Measurements from ENCODE around the gene JARID2.

The JARID2 gene

GRCh38 chr6:15256538-15257271 is 10.8 kb downstream of the JARID2 start:
- intact Hi-C loops (cut with DNase I): loop anchor here (10.0 kb wide), 2 partner anchors 58 to 238 kb away; no protein-coding TSS in a partner anchor
- peak in 1 of 42 donors; percentile 37 for DNase-seq

DNA sequence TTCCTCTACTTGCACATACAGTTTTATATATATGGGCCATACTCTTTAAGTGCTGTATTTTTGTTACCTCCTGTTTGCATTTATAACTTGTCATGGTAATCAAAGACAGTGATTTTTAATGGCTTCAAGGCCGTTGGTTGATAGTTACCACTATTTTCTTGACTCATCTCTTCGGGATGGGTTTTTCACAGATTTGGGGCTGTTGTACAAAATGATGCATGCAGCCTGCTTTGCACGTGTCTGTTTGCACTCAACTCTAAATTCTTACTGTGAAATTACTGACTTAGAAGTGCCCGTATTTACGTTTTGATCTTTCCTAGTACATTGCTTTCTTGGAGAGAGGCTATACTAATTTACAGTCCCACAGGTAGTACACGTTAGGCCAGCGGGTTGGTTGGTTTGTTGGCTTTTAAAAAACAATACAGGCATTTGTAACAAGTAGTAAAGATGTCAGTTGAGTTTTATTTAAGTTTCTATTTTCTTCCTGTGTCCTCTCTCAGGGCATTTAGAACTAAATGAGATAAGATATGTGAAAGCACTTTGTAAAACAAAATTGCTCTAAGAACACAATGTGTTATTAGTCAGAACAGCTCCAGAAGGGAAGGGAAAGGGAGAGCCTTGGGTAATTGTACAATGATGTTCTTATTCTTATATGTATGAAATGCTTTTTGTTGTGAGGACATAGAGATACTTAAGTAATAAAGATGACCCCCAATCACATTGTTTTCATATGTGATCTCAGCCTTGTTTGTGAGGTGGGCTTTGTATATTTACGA is 11.7 kb downstream of the JARID2 start:
- DNase-seq: no peak
- intact Hi-C loops (cut with DNase I): loop anchor here (10.0 kb wide), 2 partner anchors 57 to 237 kb away; no protein-coding TSS in a partner anchor

DNA sequence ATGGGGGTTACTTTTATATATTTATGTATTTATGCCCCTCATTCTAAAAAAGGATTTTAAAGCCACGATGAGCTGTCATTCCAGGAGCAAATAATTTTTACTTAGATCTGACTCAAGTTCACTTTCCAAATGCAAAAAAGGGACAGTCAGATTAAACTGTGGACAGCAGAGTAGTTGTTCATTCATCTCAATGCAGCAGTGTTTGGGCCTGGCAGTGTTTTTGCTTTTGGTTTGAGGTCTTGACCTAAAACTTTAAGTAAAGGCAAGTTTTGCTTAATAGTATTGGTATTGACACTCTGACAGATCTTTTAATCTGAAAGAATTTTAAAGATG is 13.9 kb downstream of the JARID2 start:
- DNase-seq: peak in 1 of 42 donors; percentile 35
- intact Hi-C loops (cut with DNase I): loop anchor here (10.0 kb wide), 2 partner anchors 55 to 235 kb away; no protein-coding TSS in a partner anchor

DNA sequence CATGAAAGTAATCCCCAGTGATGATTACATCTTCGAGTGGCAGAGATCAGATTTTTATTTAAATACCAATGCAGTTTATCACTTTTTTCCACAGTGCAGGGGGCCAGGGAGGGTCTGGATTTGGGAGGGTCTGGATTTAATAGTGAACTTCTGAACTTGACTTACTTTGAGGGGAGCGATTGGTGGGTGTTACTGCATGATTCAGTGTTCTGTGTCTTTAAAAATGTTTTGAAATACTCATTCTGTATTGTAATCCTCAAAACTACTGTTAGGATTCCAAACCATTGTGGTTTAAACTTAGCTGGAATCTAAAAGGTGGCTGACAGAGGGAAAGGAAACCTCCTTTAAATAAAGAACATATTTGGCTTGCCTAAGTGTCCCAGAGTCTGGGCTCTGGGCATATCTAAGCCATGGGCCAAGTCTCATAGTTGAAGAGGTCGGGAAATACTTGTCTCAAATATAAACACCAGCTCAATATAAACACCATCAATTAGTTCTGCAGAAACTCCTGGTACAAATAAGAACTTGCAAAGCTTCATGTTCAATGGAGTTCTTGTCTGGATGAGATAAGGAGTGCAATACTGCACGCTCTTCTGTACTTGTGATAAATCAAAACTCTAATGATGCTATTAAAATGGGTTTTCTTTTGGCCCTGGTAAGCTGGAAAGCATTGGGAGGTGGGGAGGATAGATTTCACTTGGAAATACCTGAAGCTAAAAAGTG is 14.4 kb downstream of the JARID2 start:
- intact Hi-C loops (cut with DNase I): no loop called here
- no peak for DNase-seq

GRCh38 chr6:15263780-15264374 is 18.0 kb downstream of the JARID2 start:
- peak in 1 of 42 donors; percentile 44 for DNase-seq
- intact Hi-C loops (cut with DNase I): no loop called here

DNA sequence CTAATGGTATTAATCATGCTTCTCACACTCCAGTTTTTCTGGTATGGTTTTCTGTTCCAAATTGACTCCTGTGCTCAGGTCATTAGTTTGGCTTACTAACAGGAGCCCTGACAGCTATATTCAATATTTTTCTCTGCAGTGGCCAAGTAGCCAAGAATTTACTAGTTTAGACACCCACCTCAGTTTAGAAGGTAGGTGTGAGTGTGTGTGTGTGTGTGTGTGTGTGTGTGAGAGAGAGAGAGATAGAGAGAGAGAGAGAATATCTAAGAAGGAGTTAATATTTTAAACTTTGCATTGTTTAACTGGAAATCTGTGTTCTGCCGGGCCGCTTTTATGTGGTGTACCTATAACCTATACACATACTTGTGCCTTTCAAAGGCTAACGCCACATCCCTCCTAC is 18.5 kb downstream of the JARID2 start:
- intact Hi-C loops (cut with DNase I): no loop called here
- no peak for DNase-seq

- peak in 35 of 42 donors; percentile 49 to 85 (median 68) for DNase-seq
- intact Hi-C loops (cut with DNase I): no loop called here
These were observed 19.3 kb downstream of the JARID2 start for GRCh38 chr6:15264902-15265761.

- intact Hi-C loops (cut with DNase I): no loop called here
- DNase-seq: no peak
These were observed 19.9 kb downstream of the JARID2 start for GRCh38 chr6:15265787-15266186.

DNA sequence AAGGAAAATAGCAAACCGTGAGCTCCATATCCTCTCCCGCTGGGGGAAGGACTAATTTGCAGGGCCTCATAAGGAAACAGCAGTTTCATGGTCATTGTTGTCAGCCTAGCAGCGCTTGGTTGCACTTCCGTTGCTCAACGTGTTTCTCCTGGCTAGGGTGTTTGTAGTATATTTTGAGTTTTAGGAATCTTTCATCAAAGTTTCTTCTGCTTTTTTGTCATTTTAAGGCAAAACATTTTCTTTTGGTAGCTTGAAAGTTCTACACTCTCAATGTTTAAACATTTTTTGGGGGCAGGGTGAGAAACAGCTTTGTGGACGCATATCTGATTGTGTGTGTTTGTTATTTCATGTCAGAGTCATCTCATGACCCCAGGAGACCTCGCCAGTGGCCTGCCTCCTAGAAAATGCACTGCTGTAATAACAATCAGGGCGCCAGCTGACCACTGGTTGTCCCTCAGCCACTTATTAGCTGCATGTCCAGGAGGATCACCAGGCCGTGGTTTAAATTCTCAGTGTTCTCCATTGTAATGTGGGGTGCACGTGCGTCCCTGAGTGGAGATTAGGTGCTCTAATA is 20.6 kb downstream of the JARID2 start:
- intact Hi-C loops (cut with DNase I): no loop called here
- DNase-seq: peak in 7 of 42 donors; percentile 34 to 66 (median 49)

DNA sequence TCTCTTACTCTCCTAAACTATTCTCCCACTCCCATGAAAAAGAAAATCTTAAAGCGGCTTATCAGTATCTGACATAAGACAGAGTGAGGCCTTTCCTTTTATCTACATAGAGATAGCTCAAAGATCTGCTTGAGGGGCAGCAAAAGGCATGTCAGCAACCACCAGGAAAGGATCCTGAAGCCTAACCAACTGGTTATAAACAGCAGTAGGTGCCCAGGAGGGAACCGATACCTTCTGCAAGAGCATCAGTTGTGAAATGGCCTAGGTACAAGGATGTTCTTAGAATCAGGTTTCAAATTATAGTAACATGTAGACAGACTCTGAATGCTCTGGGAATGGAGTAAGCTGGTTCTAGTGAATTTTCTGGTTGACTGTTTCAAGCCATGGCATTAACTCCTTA is 21.4 kb downstream of the JARID2 start:
- intact Hi-C loops (cut with DNase I): no loop called here

DNA sequence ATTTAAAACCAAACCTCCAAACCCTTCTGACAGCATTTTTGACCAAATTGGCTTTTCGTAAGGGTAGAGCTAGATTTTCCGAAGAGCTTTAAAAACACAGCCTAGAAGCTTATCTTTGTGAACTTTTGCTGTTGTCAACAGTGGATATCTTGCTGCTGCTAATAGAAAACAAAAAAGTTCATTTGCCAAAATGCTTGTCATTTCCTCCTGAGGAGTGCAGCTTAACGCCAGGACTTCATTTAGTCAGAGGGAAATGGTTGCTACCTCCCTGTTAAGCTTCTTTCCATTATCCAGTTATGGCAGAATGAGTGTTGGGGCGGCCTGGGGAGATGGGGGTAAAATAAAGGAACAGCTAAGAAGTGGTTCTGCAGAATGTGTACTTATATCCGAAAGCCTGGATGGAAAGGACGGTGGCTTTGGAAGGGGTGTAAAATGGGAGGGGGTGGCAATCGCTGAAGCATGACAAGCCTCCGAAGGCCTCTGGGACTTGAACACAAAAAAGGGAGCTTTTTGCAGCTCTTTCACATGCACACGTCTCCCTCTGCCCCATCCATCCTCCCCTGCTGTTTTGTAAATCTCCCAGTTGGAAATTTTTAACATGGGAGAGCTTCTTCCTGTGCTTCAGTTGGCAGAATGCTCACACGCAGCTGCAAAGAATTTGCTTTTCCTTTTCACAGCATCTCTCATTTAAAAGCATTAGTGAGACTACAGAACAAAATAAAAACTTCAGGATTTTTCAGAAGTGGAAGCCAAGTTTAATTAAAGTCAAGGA is 22.5 kb downstream of the JARID2 start:
- peak in 2 of 42 donors; percentile 38 to 44 for DNase-seq
- intact Hi-C loops (cut with DNase I): no loop called here

More for the DNA sequence above, 21.4 kb downstream of the JARID2 start:
- no peak for DNase-seq

DNA sequence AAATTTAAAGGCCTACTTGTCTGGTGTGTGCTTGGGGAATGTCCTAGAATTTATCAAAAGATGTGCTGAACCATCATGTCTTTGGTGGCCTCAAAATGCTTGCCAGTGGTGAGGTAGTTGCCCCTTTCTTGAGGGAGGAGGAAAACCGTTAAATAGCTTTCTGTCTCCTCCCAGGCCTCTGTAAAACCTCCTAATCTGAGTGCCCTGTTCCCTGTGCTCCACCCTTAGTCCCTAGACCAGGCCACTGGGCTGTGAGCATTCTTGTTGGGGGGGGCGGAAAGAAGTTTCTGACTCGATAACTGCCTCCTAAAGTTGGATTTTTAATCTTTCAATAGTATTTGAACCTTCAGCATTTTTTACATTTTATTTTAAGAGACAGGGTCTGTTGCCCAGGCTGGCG is 23.1 kb downstream of the JARID2 start:
- intact Hi-C loops (cut with DNase I): no loop called here
- DNase-seq: no peak

GRCh38 chr6:15269619-15270018 is 23.8 kb downstream of the JARID2 start:
- no peak for DNase-seq
- intact Hi-C loops (cut with DNase I): no loop called here

DNA sequence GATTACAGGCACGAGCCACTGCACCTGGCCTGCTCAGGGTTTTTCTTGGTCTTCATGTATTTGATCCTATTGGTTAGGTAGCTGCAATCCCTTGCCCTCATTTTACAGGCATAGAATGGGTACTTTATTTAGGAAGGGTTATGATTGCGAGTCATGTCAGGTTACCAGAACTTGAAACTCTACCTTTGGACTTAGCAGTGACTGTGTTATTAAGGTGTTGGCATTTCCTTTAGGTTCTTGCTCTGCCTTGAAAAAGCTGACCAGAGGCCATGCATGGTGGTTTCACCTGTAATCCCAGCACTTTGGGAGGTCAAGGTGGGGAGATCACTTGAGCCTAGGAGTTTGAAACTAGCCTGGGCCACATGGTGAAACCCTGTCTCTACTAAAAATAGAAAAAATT is 24.5 kb downstream of the JARID2 start:
- intact Hi-C loops (cut with DNase I): no loop called here

GRCh38 chr6:15272562-15272961 is 26.7 kb downstream of the JARID2 start:
- intact Hi-C loops (cut with DNase I): no loop called here
- no peak for DNase-seq

More for the DNA sequence above, 24.5 kb downstream of the JARID2 start:
- no peak for DNase-seq

DNA sequence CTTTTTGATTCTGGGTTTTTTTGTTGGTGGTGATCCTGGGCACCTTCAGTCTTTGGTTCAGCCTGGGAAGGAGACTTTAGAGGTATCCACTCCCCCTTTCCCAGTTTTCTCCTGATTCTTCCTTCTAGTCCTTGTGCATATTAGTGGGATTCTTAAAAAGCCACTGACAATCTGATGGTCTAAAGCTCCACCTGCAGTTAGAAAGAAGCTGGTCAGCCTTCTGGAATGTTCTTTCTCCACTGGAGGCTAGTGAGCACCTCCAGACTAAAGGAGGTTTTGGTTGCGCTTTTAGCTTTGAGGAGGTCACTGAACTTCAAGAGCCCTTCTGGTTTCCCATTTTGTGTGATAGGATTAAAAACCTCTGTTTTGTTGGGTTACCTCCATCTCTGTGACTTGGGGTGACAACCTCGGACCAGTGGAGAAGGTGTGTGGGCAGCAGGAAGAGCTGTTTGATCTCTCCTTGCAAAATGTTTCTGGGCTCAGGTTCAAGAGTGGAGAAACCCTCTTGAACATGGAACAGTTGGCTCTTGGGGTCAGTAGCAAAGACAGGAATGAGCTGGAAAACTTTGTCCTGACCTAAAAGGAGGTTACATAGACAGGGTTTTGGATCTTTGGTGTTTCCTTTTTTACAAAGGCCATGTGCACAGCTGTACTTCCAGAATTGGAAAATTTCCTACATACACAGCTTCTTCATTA is 29.0 kb downstream of the JARID2 start:
- intact Hi-C loops (cut with DNase I): no loop called here
- no peak for DNase-seq

All from head of caudate nucleus (tissue), 42 donors.